Adrenal gland (tissue), 5 donors: ENCODE results near the gene ZC3H12A.

Experiments used
- POLR2A ChIP-seq, 2 donors: fragments of 450-650 bp; IDR thresholded peaks; one replicate each; pipeline ENCODE4 v1.6.1; 2017; ENCODE audit warnings: antibody characterized with exemption in 2 of 2, mild to moderate bottlenecking in 2 of 2, moderate library complexity in 1 of 2
- TF ChIP-seq, protein P1 (sequence below), 6 experiments: fragments of 450-650 bp in 4 of 6; fragments of 200-600 bp in 2 of 6; sonication (generic) in 1 of 6; IDR thresholded peaks; 1 replicate in 5 of 6; 2 replicates in 1 of 6; pipeline versions ENCODE4 v1.5.1 to v1.8.0; 2016 to 2021; ENCODE audit warnings: antibody characterized with exemption in 6 of 6, mild to moderate bottlenecking in 2 of 6, moderate library complexity in 1 of 6
- donor health status: DM: no; HTN: no; CAD: no.

DNA sequence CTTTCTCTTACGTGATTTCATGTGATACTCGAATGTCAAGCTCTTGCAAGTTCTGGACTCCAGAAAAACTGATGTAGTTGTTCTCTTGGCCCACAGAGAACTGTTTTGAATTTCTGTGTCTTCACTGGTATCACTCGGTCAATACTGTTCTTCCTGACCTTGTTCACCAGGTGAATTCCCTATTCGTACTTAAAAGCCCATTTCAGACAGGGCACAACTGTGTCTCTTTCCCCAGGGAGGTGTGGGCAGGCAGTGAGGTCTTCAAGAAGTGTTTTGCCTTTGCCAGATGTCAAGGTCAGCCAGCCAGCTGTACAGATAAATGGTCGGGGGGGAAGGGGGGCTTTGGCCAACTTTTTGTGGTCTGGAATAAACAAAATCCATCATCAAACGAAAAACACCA, 27.5 kb upstream of the ZC3H12A start:
- TF ChIP-seq, protein P1, sequence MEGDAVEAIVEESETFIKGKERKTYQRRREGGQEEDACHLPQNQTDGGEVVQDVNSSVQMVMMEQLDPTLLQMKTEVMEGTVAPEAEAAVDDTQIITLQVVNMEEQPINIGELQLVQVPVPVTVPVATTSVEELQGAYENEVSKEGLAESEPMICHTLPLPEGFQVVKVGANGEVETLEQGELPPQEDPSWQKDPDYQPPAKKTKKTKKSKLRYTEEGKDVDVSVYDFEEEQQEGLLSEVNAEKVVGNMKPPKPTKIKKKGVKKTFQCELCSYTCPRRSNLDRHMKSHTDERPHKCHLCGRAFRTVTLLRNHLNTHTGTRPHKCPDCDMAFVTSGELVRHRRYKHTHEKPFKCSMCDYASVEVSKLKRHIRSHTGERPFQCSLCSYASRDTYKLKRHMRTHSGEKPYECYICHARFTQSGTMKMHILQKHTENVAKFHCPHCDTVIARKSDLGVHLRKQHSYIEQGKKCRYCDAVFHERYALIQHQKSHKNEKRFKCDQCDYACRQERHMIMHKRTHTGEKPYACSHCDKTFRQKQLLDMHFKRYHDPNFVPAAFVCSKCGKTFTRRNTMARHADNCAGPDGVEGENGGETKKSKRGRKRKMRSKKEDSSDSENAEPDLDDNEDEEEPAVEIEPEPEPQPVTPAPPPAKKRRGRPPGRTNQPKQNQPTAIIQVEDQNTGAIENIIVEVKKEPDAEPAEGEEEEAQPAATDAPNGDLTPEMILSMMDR (IDR thresholded peaks at IDR 0.05): no peak
- TF ChIP-seq POLR2A (IDR thresholded peaks at IDR 0.05): no peak
